ENCODE results near the gene ODAD2. TPM values are rescaled to one million over a fixed set of nuclear protein-coding genes. Genes with fewer than 3 reads are reported as not detected.

Gene ODAD2
- total RNA-seq, 1 experiment from 2014 or later: 7.6 TPM

- H3K4me3 ChIP-seq (ENCODE audit: insufficient read depth, low read depth, low read length): no peak overlapping the region
- no peaks in the 10 kb centered on the region for H3K27me3 ChIP-seq (ENCODE audit: control insufficient read depth, insufficient read depth, low read length)
- DNase-seq: no peak
- H3K36me3 ChIP-seq (replicated peaks; ENCODE audit: control insufficient read depth, insufficient read depth, low read length): no peaks in the 10 kb centered on the region
Observed at GRCh38 chr10:27794157-27794556, 204.7 kb downstream of the ODAD2 start.

DNA sequence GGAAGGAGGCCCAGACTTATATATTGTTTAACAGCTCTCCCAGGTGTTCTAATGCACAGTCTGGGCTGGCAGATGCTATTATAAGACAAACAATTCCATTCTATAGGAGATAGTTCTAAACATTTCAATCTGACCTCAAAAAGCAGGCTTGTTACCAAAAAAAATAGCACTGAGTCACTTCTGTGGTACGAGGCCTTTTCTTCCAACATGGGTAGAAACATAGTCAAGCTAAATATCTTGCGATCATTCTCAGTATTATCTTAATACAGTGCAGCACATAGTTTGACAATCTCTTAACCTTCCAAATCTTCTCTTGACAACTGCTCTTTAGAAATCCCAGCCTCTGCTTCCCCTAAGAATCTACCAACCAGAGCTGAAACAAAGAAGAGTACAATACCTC, 206.7 kb downstream of the ODAD2 start:
- no peaks in the 10 kb centered on the region for H3K36me3 ChIP-seq (replicated peaks; ENCODE audit: control insufficient read depth, insufficient read depth, low read length)
- H3K4me3 ChIP-seq (ENCODE audit: insufficient read depth, low read depth, low read length): no peak overlapping the region
- H3K27me3 ChIP-seq (ENCODE audit: control insufficient read depth, insufficient read depth, low read length): no peaks in the 10 kb centered on the region
- no peak for DNase-seq

DNA sequence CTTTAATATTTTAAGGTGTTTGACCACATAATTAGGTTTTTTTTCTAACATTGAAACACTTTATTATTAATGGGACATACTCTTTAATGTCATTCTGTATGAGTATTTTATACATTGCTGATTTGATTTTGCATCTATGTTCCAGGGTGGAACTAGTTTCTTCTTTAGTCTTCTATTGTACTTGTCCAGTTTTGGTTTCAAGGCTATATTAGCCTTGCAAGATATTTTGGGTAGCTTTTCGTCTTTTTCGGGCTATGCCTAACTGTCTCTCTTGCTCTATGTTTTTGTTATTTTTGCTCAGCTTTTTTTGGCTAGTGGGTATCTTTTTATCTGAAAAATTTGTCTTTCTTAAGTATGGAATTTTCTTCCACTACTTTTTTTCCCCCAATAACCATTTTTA, 214.6 kb downstream of the ODAD2 start:
- no peak for DNase-seq
- no peak overlapping the region for H3K4me3 ChIP-seq (ENCODE audit: insufficient read depth, low read depth, low read length)
- no peaks in the 10 kb centered on the region for H3K36me3 ChIP-seq (replicated peaks; ENCODE audit: control insufficient read depth, insufficient read depth, low read length)
- H3K27me3 ChIP-seq (ENCODE audit: control insufficient read depth, insufficient read depth, low read length): no peaks in the 10 kb centered on the region

- DNase-seq: peak; percentile 20
- Histone ChIP-seq H3K36me3 (replicated peaks; ENCODE audit: control insufficient read depth, insufficient read depth, low read length) (no peaks in the 10 kb centered on the region), H3K4me3 (ENCODE audit: insufficient read depth, low read depth, low read length) (no peak overlapping the region), H3K27me3 (ENCODE audit: control insufficient read depth, insufficient read depth, low read length) (no peaks in the 10 kb centered on the region)
Observed at GRCh38 chr10:27783660-27784059, 215.2 kb downstream of the ODAD2 start.

DNA sequence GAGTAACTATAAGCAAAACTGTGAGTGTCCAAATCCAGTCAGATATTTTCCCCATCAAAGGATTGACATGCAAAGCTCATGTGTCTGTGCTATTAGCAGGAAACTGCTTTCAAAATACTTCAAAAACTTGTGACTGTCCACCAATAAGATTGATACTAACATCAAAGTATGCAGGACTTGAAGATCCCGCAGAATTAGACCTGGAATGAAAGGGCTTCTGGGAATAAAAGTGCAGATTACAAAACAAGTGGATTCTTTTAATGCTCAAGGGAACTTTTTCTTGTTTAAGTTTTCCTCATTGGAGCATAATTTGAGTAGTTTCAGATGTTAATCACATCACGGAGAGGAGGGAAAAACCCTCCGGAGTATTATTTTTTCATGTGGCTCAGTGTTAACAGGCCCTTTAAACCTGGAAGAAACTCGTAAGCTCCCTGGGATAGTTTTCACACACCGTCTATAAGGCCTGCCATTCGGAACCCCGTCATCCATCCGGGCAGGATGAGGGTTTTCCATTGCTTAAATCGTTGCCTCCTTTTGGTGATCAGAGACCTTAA, 219.3 kb downstream of the ODAD2 start:
- Histone ChIP-seq H3K27me3 (ENCODE audit: control insufficient read depth, insufficient read depth, low read length) (no peaks in the 10 kb centered on the region), H3K36me3 (replicated peaks; ENCODE audit: control insufficient read depth, insufficient read depth, low read length) (no peaks in the 10 kb centered on the region), H3K4me3 (ENCODE audit: insufficient read depth, low read depth, low read length) (no peak overlapping the region)
- no peak for DNase-seq

- no peaks in the 10 kb centered on the region for H3K36me3 ChIP-seq (replicated peaks; ENCODE audit: control insufficient read depth, insufficient read depth, low read length)
- no peaks in the 10 kb centered on the region for H3K27me3 ChIP-seq (ENCODE audit: control insufficient read depth, insufficient read depth, low read length)
- DNase-seq: no peak
- no peak overlapping the region for H3K4me3 ChIP-seq (ENCODE audit: insufficient read depth, low read depth, low read length)
Observed at GRCh38 chr10:27774831-27775230, 224.0 kb downstream of the ODAD2 start.

GRCh38 chr10:27771231-27771630, 227.6 kb downstream of the ODAD2 start:
- Histone ChIP-seq H3K36me3 (replicated peaks; ENCODE audit: control insufficient read depth, insufficient read depth, low read length) (no peaks in the 10 kb centered on the region), H3K27me3 (ENCODE audit: control insufficient read depth, insufficient read depth, low read length) (no peaks in the 10 kb centered on the region), H3K4me3 (ENCODE audit: insufficient read depth, low read depth, low read length) (no peak overlapping the region)
- DNase-seq: no peak

DNA sequence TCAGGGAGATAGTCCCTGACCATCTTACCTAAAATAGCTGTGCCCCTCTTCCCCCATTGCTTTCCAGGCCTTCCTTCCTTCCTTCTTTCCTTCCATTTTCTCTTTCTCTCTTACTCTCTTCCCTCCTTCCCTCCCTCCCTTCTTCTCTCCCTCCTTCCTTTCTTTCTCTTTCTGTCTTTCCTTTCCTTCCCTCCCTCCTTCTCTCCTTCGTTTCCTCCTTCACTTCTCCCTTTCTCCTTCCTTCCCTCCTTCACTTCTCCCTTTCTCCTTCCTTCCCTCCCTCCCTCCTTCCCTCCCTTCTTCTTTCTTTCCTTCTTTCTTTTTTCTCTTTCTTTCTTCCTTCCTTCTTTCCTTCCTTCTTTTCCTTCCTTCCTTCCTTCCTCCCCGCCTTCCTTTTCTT, 228.7 kb downstream of the ODAD2 start:
- Histone ChIP-seq H3K27me3 (ENCODE audit: control insufficient read depth, insufficient read depth, low read length) (no peaks in the 10 kb centered on the region), H3K4me3 (ENCODE audit: insufficient read depth, low read depth, low read length) (no peak overlapping the region), H3K36me3 (replicated peaks; ENCODE audit: control insufficient read depth, insufficient read depth, low read length) (no peaks in the 10 kb centered on the region)
- DNase-seq: no peak

Data from H7 (cell line).